Measurements from ENCODE around the gene MYOF. TPM values are rescaled to one million over a fixed set of nuclear protein-coding genes. Genes with fewer than 3 reads are reported as not detected.
"Not testable (repeated sequence)": the region's sequence is repeated elsewhere in the genome, so short reads cannot be mapped to it uniquely, and the experiment has no call there.

The MYOF gene
- total RNA-seq, 2 donors from 2014 or later, result 55.4 to 65.6 TPM

DNA sequence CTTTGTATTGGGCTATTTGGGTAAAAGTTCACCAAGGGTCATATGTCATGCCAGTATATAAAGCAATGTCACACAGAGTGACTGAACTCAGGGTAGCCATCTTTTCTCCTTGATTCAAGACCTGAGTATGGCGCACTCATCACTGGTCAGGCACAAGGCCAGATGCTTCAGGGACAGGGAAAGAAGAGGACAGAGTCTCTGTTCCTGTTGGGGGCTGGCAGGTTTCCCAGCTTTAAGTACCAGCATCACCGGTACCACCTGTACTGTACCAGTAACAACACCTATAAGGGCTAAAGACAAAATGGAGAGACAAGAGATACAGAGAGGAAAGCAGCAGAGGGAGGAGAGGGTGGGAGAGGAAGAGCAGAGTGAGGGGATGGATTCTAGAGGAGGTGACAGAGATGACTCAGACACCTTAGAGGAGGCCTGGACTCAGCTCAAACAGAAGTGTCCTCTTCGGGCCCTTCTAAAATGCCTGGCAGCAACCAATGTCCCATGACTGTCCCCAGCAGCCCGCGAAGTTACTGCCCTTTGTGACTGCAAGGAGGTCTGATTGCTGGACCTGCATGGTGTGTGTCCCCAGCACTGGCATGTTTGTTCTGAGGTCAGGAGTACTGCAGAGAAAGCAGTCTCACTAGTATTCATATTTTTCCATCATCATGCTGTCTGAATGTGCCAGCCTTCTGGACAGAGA is 191.3 kb downstream of the MYOF start:
- H3K9me3 Mint-ChIP-seq, result no peaks in the 10 kb centered on the region

DNA sequence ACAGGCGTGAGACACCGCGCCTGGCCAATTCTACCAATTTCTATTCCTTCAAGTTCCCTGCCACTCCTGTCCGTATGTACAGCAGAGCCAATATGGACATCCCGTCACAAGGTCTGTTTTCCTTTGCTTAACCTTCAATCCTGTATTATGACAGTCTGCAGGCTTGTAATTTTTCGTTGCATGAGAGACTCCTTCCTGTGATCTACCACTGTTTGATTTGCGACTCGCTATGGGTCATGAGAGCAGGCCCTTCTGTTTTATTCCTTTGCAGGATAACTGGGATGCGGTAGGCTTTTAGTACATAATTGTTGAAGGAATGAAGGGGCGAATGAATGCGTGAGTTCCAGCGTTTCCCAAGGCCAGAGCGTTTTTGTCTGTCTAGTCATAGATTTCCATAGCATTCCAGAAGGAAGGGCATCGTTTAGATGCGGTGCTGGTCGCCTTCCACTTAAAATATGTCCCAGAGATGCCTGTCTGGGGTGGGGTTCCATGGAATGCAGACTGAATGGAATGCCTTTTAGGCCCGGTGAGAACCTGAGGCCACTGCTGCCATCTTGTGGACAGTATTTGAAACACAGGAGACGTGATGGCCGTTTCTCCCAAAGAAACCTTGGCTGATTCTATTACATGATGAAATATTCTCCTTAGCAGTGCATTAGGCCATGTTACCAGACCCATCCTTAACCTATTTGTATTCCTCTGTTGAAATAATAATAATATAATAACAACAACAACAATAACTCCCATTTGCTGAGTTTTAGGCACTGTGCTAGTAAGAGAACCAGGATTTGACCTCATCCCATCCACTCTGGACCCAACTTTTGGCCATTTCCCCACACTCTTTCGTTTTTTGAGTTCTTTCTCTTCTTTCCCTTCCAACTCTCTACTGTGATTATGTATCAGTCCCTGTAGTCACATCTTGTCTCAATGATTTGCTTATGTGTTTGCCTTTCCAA is 193.2 kb downstream of the MYOF start:
- ATAC-seq (peak in 1 of 2 donors; percentile 49), DNase-seq (ENCODE audit: low spot score in 2 of 2) (peak in 1 of 2 donors; percentile 60)
- Mint-ChIP-seq H3K9me3 (no peaks in the 10 kb centered on the region), H3K27ac (no peak overlapping the region), H3K36me3 (no peaks in the 10 kb centered on the region)

More for the DNA sequence above, 191.3 kb downstream of the MYOF start:
- Mint-ChIP-seq H3K27ac (no peak overlapping the region), H3K36me3 (no peaks in the 10 kb centered on the region)
- DNase-seq (ENCODE audit: low spot score in 2 of 2) (no peak), ATAC-seq (no peak)

DNA sequence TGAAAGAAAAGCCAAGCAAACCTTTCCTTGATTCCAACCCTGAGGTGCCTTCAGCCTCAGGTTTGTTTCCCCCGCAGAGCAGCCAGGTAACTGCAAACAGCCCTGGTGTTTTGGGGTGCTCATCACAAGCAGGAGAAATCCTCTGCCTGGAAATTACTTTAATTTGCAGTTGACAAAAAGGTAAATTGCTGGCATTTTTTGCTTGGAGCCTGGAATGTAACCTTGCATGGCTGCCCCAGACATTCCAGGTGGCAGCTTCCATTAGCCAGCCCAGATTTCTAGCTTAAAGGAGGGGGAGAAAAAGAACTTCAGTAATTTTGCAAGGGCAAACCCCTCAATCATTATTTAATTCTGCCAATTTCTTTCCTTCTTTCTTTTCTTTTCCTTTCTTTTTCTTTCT is 194.4 kb downstream of the MYOF start:
- no peaks in the 10 kb centered on the region for H3K9me3 Mint-ChIP-seq
- no peak overlapping the region for H3K27ac Mint-ChIP-seq
- H3K36me3 Mint-ChIP-seq, result no peaks in the 10 kb centered on the region
- DNase-seq (ENCODE audit: low spot score in 2 of 2) (no peak), ATAC-seq (no peak)

DNA sequence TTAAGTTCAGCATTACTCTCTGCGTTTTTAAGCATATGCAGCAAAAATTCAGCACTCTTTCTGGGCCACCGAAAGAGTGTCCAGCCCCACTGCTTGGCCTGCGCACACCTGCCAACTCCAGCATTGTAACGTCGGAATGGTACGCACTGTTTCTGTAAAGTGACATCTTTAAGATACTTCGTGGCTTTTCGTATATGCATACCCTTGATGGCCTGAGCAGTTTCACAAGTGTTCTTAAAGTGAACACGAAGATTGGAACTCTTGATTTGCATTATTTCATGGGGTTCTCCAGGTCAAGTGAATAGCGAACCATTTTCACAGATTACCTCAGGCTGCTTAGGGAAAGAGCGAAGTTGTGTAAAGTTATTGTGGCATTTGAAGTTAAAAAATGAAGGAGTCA is 197.9 kb downstream of the MYOF start:
- not testable (repeated sequence) for H3K27ac Mint-ChIP-seq; H3K36me3 Mint-ChIP-seq; H3K9me3 Mint-ChIP-seq; ATAC-seq; DNase-seq (ENCODE audit: low spot score in 2 of 2)

DNA sequence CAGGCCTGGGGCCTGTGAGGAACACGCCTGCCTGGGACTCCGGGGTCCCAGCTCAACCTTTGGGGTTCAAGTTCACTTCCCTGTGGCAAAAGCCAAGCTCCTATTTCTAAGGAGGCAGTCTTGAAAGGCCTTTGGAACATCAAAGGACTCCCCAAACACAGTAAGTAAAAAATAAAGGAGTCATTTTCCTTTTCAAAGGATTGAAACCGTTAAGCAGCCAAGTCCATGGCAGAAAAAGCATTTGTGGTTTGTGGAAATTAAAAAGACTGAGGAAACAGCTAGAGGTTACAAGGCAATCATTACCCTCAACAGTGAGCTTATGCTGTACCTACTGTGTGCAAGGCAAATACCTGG is 200.8 kb downstream of the MYOF start:
- no peak overlapping the region for H3K27ac Mint-ChIP-seq
- no peaks in the 10 kb centered on the region for H3K36me3 Mint-ChIP-seq
- ATAC-seq (no peak), DNase-seq (ENCODE audit: low spot score in 2 of 2) (no peak)
- H3K9me3 Mint-ChIP-seq, result no peaks in the 10 kb centered on the region

DNA sequence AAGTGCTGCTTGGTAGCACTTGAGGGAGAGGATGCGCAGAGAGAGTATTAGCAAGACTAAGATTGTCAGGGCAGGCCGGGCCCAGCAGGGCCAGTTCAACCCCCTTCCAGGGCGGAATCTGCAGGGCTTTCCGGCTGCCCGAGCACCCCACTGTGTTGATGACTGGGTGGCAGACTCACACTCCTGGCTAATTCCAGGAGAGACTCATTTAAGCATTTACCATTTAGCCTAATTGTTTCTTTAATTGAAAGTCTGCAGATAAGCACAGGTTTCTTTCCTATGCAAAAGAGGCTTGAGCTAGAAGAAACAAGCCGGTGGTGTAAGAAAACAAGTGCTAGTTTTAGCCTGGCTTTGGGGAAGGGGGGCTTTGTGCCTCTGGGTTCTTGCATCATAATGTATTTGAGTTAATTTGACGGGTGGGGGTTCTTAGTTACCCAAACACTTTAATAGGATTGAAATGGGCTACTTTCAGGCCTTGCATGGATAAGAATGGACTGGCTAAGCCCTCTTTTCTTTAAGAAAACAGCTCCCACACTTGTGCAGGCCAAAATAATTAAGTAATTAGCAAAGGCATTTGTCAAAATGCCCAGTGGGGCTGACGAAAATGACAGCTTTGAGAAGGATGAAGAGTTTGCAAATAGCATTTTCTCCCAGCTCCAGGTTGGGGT is 201.3 kb downstream of the MYOF start:
- no peak for ATAC-seq
- Mint-ChIP-seq H3K36me3 (no peaks in the 10 kb centered on the region), H3K27ac (no peak overlapping the region), H3K9me3 (no peaks in the 10 kb centered on the region)
- no peak for DNase-seq (ENCODE audit: low spot score in 2 of 2)

DNA sequence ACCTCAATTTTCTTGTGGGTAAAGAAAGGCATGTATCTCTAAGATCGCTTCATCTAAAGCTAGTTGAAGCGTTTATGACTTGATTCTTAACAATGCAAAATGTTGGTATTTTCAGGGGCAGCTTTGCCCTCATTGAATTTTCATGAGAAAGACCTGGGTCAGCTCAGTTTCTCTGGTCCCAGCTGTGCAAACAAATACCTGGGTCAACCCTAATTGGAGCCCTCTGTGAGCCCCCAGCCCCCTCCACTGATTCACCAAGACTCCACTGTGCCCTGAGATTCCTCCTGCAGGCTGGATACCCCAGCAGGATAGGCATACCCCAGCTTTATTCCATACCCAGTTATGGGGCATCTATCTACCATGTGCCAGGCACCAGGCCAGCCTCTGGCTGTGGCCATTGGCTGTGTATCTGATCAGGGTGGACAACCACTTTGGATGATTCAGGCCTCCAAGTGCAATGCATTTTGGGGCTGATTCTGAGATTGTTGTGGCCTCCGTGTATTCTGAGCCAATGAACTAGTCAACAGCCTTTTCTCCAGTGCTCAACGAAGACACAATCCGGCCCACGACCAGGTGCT is 201.9 kb downstream of the MYOF start:
- H3K27ac Mint-ChIP-seq, result no peak overlapping the region
- ATAC-seq, result no peak
- no peaks in the 10 kb centered on the region for H3K36me3 Mint-ChIP-seq
- H3K9me3 Mint-ChIP-seq, result no peaks in the 10 kb centered on the region
- no peak for DNase-seq (ENCODE audit: low spot score in 2 of 2)

DNA sequence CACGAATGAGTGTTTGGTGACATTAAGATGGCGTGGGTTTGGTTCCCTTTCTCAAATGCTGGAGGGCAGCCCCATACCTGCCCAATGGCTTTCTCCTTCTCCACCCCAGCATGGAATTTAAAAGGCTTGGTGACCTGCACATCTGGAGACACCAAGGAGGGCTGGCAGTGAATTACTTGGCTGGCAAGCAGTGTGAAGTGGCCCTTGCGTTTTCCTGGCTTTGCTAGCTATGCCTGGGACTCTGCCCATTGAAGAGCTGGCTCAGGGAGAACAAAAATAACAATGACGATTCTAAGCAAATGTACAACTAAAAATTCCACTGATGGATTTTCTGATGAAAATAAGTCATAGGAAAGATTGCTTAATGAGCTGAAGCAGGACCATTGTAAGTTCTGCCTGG is 204.8 kb downstream of the MYOF start:
- ATAC-seq (no peak), DNase-seq (ENCODE audit: low spot score in 2 of 2) (no peak)
- Mint-ChIP-seq H3K9me3 (no peaks in the 10 kb centered on the region), H3K27ac (no peak overlapping the region), H3K36me3 (no peaks in the 10 kb centered on the region)

DNA sequence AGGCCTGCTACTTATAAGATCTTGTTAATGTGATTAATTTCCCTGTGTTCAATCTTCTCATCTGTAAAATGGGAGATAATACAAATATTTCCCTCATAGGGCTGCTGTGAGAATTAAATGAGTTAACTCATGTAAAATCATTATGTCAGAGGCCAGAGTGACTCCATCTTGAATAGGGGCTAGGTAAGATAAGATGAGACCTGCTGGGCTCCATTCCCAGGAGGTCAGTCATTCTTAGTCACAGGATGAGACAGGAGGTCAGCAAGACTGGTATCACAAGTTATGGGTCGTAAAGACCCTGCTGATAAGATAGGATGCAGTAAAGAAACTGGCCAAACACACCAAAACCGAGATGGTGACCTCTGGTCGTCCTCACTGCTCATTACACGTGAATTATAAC is 207.7 kb downstream of the MYOF start:
- DNase-seq (ENCODE audit: low spot score in 2 of 2) (no peak), ATAC-seq (no peak)
- no peak overlapping the region for H3K27ac Mint-ChIP-seq
- peaks cover 0 to 4% of the 10 kb centered on the region in 2 donors for H3K36me3 Mint-ChIP-seq
- H3K9me3 Mint-ChIP-seq, result peaks cover 0 to 4% of the 10 kb centered on the region in 2 donors

DNA sequence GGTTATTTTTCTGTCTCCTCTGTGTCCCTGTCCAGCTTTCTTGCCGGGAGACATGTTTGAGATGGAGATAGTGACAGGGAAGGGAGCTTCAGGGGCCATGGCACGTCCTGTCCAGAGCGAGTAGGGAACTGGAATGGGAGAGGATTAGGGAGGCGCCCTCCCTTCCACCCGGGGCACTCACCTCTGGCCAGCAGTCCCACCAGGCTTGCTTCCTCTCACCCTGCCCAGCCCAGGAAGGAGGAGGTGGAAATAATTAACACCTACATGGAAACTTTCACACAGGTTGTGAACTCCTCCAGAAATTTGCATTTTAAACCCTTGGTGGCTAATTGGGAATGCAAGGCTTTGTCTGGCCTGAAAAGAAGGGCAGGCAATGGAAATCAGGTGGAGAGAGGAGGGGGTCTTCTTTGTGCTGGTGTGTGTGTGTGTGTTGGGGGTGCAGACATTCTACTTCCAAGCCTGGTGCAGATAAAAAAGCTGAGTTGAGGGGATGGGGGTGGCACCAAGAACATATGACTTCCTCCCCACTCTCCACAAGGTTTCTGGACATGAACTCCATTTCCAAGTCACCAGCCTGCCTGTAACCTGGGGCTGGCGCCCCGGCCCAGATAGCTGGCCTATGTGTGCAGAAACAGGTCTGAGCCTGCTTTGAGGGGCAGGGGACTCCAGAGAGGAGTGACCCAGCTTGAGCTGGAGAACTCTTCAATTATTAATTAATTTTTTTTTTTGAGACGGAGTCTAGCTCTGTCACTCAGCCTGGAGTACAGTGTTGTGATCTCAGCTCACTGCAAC is 209.1 kb downstream of the MYOF start:
- ATAC-seq, result no peak
- Mint-ChIP-seq H3K36me3 (peaks cover 0 to 7% of the 10 kb centered on the region in 2 donors), H3K9me3 (peaks cover 0 to 11% of the 10 kb centered on the region in 2 donors), H3K27ac (no peak overlapping the region)
- no peak for DNase-seq (ENCODE audit: low spot score in 2 of 2)

DNA sequence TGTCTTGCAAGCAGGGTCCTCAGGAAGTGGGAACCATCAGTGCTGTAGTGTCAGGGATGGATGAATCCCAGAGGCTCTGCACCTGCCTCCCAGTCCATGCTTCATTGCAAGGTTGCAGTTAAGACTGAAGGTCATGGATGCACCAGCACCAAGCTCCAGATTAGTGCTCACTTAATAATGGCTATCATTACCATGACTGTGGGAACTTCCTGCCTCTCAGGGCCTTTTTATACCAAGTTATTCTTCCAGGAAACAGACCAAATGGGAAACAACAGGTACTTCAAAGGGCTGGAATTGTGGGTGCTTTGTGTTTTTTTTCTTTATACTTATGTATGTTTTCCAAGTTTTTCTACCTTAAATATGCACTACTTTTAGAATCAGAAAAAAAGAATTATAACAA is 210.8 kb downstream of the MYOF start:
- no peak for ATAC-seq
- Mint-ChIP-seq H3K36me3 (peaks cover 0 to 7% of the 10 kb centered on the region in 2 donors), H3K27ac (no peak overlapping the region), H3K9me3 (peaks cover 0 to 11% of the 10 kb centered on the region in 2 donors)
- DNase-seq (ENCODE audit: low spot score in 2 of 2), result no peak

DNA sequence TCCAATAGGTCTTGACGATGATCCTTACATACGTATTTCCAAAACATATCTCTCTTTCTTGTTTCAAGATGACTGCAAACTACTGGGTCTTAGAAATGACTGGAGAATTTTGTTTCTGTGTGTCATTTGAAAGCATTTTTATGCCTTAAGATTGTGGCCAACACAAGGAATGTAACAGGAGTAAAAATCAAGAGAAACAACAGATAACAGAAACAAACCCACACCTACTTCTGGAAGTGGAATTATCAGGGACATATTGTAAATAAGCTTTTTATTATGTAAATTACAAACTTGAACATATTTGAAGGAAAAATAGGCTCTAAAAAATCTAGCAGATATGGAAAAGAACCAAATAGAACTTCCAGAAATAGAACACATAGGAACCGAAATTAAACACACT is 212.9 kb downstream of the MYOF start:
- Mint-ChIP-seq H3K36me3 (peaks cover 0 to 7% of the 10 kb centered on the region in 2 donors), H3K9me3 (peaks cover 0 to 11% of the 10 kb centered on the region in 2 donors), H3K27ac (no peak overlapping the region)
- ATAC-seq (no peak), DNase-seq (ENCODE audit: low spot score in 2 of 2) (no peak)

DNA sequence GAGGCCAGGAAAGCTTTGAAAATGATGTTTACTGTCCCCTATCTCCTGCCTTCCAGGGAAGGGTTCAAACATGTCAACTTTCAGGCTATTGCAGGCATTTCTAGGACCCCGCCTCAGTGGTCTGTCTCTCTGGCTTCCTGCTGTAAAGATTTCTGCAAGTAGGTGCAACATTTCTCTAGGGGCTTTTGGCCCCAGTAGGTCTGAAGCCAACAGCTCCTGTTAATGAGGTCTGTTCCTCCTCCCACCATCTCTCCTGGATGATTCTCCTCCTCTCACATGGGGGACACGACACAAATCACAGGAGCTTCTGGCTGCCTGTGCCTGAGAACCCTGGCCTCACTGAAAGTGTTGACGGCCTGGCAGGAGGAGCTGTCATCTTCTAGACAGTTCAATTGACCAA is 214.1 kb downstream of the MYOF start:
- Mint-ChIP-seq H3K36me3 (peaks cover 0 to 7% of the 10 kb centered on the region in 2 donors), H3K27ac (no peak overlapping the region), H3K9me3 (peaks cover 0 to 11% of the 10 kb centered on the region in 2 donors)
- no peak for ATAC-seq
- no peak for DNase-seq (ENCODE audit: low spot score in 2 of 2)

DNA sequence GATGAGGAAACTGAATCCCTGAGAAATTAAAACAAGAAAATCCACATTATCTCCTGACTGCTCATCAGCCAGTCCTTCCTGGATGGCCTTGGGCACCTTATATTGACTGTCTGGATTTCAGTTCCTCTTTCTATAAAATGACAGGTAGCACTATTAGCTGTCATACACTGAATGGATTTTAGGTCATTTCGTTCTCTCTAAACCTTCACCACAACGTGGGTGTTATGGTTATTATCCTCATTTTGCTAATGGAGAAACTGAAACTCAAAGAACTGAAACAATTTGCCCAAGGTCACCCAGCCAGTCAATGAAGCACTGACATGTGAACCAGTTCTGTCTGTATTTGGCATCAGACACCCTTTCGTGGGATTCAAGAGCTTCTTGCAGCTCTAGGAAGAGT is 214.6 kb downstream of the MYOF start:
- peak in 1 of 2 donors; percentile 75 for ATAC-seq
- peaks cover 0 to 7% of the 10 kb centered on the region in 2 donors for H3K36me3 Mint-ChIP-seq

DNA sequence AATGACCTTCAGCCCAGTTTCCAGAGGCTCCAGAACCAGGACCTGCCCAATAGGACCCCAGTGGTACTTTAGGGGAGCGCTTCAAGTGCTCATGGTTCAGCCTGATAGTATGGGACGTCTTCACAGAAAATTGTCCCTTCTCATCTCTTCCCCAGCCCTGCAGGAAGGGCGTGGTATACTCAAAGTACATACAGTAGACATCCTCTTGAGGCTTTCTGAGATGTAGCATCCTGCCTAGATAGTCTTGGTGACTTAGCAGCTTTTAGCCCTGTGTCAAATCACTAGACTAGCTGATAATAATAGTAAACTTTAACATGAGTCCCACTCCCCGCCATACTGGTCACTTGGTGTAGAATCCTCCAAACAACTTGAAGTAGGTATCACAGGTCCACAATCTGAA is 215.3 kb downstream of the MYOF start:
- no peak for DNase-seq (ENCODE audit: low spot score in 2 of 2)
- ATAC-seq, result no peak
- no peak overlapping the region for H3K27ac Mint-ChIP-seq
- peaks cover 0 to 7% of the 10 kb centered on the region in 2 donors for H3K36me3 Mint-ChIP-seq
- peaks cover 0 to 11% of the 10 kb centered on the region in 2 donors for H3K9me3 Mint-ChIP-seq

More for the DNA sequence above, 214.6 kb downstream of the MYOF start:
- H3K27ac Mint-ChIP-seq, result no peak overlapping the region
- H3K9me3 Mint-ChIP-seq, result peaks cover 0 to 11% of the 10 kb centered on the region in 2 donors
- no peak for DNase-seq (ENCODE audit: low spot score in 2 of 2)

DNA sequence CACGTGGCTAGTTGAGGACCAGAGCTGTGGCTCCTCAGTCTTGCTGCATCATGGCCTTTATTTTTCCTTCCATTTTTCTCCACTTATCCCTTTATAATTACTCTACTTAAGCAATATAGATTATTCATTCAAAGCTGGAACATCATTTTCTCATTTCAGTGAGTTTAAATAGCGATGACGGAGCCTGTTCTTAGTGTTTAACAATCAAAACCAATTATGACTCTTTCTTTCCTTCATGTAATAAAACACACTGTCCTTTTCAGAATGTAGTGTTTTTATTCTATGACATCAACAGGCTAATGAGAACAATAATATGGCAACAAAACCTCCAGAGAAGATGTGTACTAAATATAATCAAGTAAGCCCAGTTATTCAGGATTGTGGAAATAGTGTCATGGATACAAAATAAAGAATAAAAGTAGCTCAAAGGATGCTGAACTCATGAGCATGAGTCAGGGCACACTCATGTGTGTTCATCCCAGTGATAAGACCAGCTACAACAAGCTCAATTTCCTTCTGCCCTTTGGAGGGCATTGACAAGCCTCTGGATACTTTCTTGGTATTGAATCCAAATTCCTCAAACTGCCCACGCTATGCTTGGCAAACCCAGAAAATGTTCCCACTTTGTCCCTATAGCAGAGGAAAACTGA is 220.0 kb downstream of the MYOF start:
- Mint-ChIP-seq H3K27ac (no peak overlapping the region), H3K9me3 (no peaks in the 10 kb centered on the region), H3K36me3 (no peaks in the 10 kb centered on the region)
- DNase-seq (ENCODE audit: low spot score in 2 of 2), result no peak
- ATAC-seq, result no peak

Data from activated naive CD4-positive, alpha-beta T cell treated with anti-CD3 and anti-CD28 coated beads, Interleukin-2, amount 50 U/mL, for 72 hours (primary cell).